Mammary epithelial cell (primary cell): ENCODE measurements around the gene KCNG4.

Source experiments
- CTCF ChIP-seq, 2 donors: IDR thresholded peaks in 1 of 2; conservative IDR thresholded peaks in 1 of 2; 2 replicates each; pipeline ENCODE4 v1.5.1; 2011 to 2012; ENCODE audit warnings: inconsistent platforms in 2 of 2, low read length in 2 of 2, mild to moderate bottlenecking in 2 of 2, control low read depth in 1 of 2, low read depth in 1 of 2; ENCODE audit not compliant: insufficient read depth in 1 of 2; ENCODE audit errors: extremely low read depth in 1 of 2
- EZH2 ChIP-seq: IDR thresholded peaks from 2 replicates; pipeline ENCODE4 v1.6.1; 2012; ENCODE audit warnings: low read length, inconsistent platforms, borderline replicate concordance

- TF ChIP-seq CTCF (conservative IDR thresholded peaks at IDR 0.05 in 1 of 2, IDR thresholded peaks at IDR 0.05 in 1 of 2; ENCODE audit: extremely low read depth in 1 of 2, insufficient read depth in 1 of 2, low read depth in 1 of 2, low read length in 2 of 2) (no peak), EZH2 (no peak)
These were observed 40.7 kb downstream of the KCNG4 start for GRCh38 chr16:84199097-84199496.
